ENCODE measurements around the gene RRM1. TPM values are rescaled to one million over a fixed set of nuclear protein-coding genes. Genes with fewer than 3 reads are reported as not detected.

Gene RRM1
- polyA plus RNA-seq (30.6 to 65.6 TPM (median 60.2 TPM) in 3 replicates), polyA minus RNA-seq (48.1 to 105 TPM (median 66.1 TPM) in 3 replicates)
- polyA plus RNA-seq (2011; ENCODE audit: low read depth), result 20.6 TPM
- polyA plus RNA-seq (2011; cell fraction: cytosol; rRNA removed), result 20.8 and 35.0 TPM in 2 replicates
- 28.9 and 31.0 TPM in 2 replicates for polyA plus RNA-seq (2011; cell fraction: nucleus; rRNA removed)
- 33.6 and 45.3 TPM in 2 replicates for polyA plus RNA-seq (2012; ENCODE audit: low replicate concordance)
- 39.5 TPM for polyA minus RNA-seq (2011; cell fraction: cytosol; rRNA and poly(A)+ RNA removed)
- polyA minus RNA-seq (2011; cell fraction: nucleus; rRNA and poly(A)+ RNA removed), result 14.6 and 40.6 TPM in 2 replicates

DNA sequence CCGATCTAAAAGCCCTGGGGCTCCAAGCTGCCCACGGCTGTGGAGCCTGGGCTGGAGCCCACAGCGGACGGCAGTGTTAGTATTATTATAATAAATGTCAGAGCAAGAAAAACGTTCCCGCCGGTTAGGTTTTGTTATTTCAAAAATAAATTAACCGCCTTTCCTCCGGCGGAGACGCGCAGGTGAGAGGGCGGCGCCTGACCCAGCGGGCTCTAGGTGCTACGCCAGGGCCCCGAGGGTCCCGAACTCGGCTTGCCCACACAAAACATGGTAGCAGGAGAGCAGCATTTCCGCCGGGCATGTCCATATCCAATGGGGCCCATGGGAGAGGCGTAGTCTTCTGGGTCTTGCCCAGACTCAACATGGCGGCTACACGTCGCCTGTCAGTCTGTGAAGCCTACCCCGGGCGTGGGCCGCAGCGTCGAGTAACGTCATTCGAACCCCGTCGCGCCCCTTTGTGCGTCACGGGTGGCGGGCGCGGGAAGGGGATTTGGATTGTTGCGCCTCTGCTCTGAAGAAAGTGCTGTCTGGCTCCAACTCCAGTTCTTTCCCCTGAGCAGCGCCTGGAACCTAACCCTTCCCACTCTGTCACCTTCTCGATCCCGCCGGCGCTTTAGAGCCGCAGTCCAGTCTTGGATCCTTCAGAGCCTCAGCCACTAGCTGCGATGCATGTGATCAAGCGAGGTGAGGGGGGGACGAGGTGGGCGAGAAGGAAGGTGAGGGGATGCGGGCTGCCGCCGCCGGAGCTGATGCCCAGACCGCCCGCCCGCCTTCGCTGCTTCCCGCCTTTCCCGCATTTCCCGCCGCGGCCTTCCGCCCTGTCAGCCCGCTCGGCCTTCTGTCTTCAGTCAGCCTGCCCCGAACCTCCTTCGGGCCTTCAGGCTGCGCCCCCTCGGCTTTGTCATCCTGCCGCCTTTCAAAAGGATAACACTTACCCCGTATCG is at the start of gene RRM1:
Gene RRM1 (plus strand): TSS at position 452 of the 944 bp plus-strand sequence. CDS start 214 bp downstream, at position 666.
- TF ChIP-seq, protein P1, sequence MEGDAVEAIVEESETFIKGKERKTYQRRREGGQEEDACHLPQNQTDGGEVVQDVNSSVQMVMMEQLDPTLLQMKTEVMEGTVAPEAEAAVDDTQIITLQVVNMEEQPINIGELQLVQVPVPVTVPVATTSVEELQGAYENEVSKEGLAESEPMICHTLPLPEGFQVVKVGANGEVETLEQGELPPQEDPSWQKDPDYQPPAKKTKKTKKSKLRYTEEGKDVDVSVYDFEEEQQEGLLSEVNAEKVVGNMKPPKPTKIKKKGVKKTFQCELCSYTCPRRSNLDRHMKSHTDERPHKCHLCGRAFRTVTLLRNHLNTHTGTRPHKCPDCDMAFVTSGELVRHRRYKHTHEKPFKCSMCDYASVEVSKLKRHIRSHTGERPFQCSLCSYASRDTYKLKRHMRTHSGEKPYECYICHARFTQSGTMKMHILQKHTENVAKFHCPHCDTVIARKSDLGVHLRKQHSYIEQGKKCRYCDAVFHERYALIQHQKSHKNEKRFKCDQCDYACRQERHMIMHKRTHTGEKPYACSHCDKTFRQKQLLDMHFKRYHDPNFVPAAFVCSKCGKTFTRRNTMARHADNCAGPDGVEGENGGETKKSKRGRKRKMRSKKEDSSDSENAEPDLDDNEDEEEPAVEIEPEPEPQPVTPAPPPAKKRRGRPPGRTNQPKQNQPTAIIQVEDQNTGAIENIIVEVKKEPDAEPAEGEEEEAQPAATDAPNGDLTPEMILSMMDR (optimal IDR thresholded peaks at IDR 0.05 in 1 of 3, IDR thresholded peaks at IDR 0.05 in 1 of 3, conservative IDR thresholded peaks at IDR 0.05 in 1 of 3; ENCODE audit: extremely low read depth in 1 of 3, insufficient read depth in 2 of 3, low read length in 3 of 3), result no peak
- no peak for TF ChIP-seq EZH2 (IDR thresholded peaks at IDR 0.05; ENCODE audit: low read length)
- peak; percentile 67 for FAIRE-seq
- Histone ChIP-seq H3K9ac (ENCODE audit: control insufficient read depth, extremely low read depth, insufficient read depth, low read length) (peak within 1 kb of the TSS; percentile 87), H3K27ac (ENCODE audit: control insufficient read depth, insufficient read depth, low read length) (peak within 1 kb of the TSS; percentile 81), H2AFZ (ENCODE audit: control insufficient read depth, low read length) (peak within 1 kb of the TSS; percentile 87), H3K4me2 (ENCODE audit: control insufficient read depth, extremely low read depth, insufficient read depth, low read depth, low read length) (peak within 1 kb of the TSS; percentile 99), H4K20me1 (ENCODE audit: control insufficient read depth, extremely low read depth, insufficient read depth, low read length) (no peaks in the 10 kb centered on the region), H3K27me3 (ENCODE audit: control insufficient read depth, extremely low read depth, insufficient read depth, low read length) (no peaks in the 10 kb centered on the region), H3K9me3 (ENCODE audit: control insufficient read depth, low read depth, low read length) (no peaks in the 10 kb centered on the region), H3K9me1 (ENCODE audit: control insufficient read depth, extremely low read depth, insufficient read depth, low read length) (no peaks in the 10 kb centered on the region), H3K36me3 (ENCODE audit: control insufficient read depth in 2 of 2, extremely low read depth in 1 of 2, insufficient read depth in 2 of 2, low read length in 2 of 2) (peaks cover 0 to 3% of the 10 kb centered on the region in 2 experiments), H3K4me3 (ENCODE audit: control insufficient read depth in 2 of 3, extremely low read depth in 1 of 3, insufficient read depth in 2 of 3, low read depth in 1 of 3, low read length in 3 of 3) (peak within 1 kb of the TSS; percentile 77 to 92 (median 92)), H3K4me1 (ENCODE audit: control insufficient read depth, extremely low read depth, insufficient read depth, low read length) (peaks cover 22% of the 10 kb centered on the region), H3K79me2 (ENCODE audit: control insufficient read depth, insufficient read depth, low read length) (peaks cover 40% of the 10 kb centered on the region)
- peak; percentile 57 for DNase-seq (ENCODE audit: low read depth, low spot score)
- dilution Hi-C loops (cut with MboI; ENCODE audit: extremely low pct_ligation_motif_present, low sequenced_read_pairs), result no loop called here

DNA sequence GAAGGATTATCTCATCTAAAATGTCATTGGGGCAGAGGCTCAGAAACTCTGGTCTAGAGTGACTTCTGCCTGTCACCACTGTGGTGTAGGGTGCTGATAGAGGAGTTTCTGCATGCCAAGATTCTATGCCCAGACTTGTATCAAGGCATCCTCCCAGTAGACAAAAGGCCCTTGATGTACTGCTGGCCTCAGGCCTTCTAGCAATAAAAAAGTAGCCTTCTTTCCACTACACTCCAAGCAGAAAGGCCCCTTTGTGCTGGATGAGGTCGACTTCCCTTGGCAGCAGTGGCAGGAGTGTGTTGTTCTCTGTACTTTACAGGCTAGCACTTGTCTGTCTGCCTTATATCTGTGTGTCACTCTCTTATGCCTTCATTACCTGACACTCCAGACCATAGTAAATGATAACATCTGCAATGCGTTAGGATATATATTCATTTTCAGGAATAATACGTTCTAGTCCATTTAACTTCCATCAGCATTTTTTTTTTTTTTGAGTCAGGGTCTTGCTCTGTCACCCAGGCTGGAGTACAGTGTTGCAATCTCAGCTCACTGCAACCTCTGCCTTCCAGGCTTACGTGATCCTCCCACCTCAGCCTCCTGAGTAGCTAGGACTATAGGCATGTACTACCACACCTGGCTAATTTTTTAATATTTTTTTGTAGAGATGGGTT is 49.5 kb upstream of the RRM1 start:
- Histone ChIP-seq H3K27ac (ENCODE audit: control insufficient read depth, insufficient read depth, low read length) (peak overlapping the region; percentile 43), H3K9ac (ENCODE audit: control insufficient read depth, extremely low read depth, insufficient read depth, low read length) (no peak overlapping the region), H3K36me3 (ENCODE audit: control insufficient read depth in 2 of 2, extremely low read depth in 1 of 2, insufficient read depth in 2 of 2, low read length in 2 of 2) (peaks cover 0 to 2% of the 10 kb centered on the region in 2 experiments), H3K4me3 (ENCODE audit: control insufficient read depth in 2 of 3, extremely low read depth in 1 of 3, insufficient read depth in 2 of 3, low read depth in 1 of 3, low read length in 3 of 3) (peak overlapping the region in 1 of 3 experiments; percentile 5), H3K4me1 (ENCODE audit: control insufficient read depth, extremely low read depth, insufficient read depth, low read length) (peaks cover 30% of the 10 kb centered on the region), H3K9me1 (ENCODE audit: control insufficient read depth, extremely low read depth, insufficient read depth, low read length) (no peaks in the 10 kb centered on the region), H3K9me3 (ENCODE audit: control insufficient read depth, low read depth, low read length) (no peaks in the 10 kb centered on the region), H4K20me1 (ENCODE audit: control insufficient read depth, extremely low read depth, insufficient read depth, low read length) (no peaks in the 10 kb centered on the region), H2AFZ (ENCODE audit: control insufficient read depth, low read length) (no peak overlapping the region), H3K4me2 (ENCODE audit: control insufficient read depth, extremely low read depth, insufficient read depth, low read depth, low read length) (peak overlapping the region; percentile 60), H3K27me3 (ENCODE audit: control insufficient read depth, extremely low read depth, insufficient read depth, low read length) (no peaks in the 10 kb centered on the region), H3K79me2 (ENCODE audit: control insufficient read depth, insufficient read depth, low read length) (peaks cover 2% of the 10 kb centered on the region)
- dilution Hi-C loops (cut with MboI; ENCODE audit: extremely low pct_ligation_motif_present, low sequenced_read_pairs), result no loop called here
- DNase-seq (ENCODE audit: low read depth, low spot score) (peak; percentile 84), FAIRE-seq (peak; percentile 90)
- TF ChIP-seq EZH2 (IDR thresholded peaks at IDR 0.05; ENCODE audit: low read length), result no peak
- TF ChIP-seq, protein P1 (optimal IDR thresholded peaks at IDR 0.05 in 1 of 3, IDR thresholded peaks at IDR 0.05 in 1 of 3, conservative IDR thresholded peaks at IDR 0.05 in 1 of 3; ENCODE audit: extremely low read depth in 1 of 3, insufficient read depth in 2 of 3, low read length in 3 of 3), result no peak

All from keratinocyte (primary cell).